Central memory CD8-positive, alpha-beta T cell (primary cell): ENCODE results near the gene ANKRD39.
A peak's percentile ranks its signal among the peaks of the same experiment; 100 is the strongest.
"Not testable (repeated sequence)": the region's sequence is repeated elsewhere in the genome, so short reads cannot be mapped to it uniquely, and the experiment has no call there.

Experiments used
- ATAC-seq: fragments of 150-1000 bp; cut with Tn5 transposase; replicated peaks from 2 replicates; pipeline ENCODE4 v1.10.0; 2022; ENCODE audit warnings: mild to moderate bottlenecking, moderate FRiP score, moderate number of reproducible peaks; ENCODE audit not compliant: poor library complexity, severe bottlenecking; ENCODE audit errors: extremely low read depth
- DNase-seq, 2 donors: peaks; one replicate each; pipeline ENCODE4 v3.0.0; 2021; ENCODE audit warnings: low spot score in 2 of 2
- H3K27ac Mint-ChIP-seq: one replicate; pipeline ENCODE4 v1.8.0; 2022; ENCODE audit warnings: low read depth, mild to moderate bottlenecking, moderate library complexity, mixed read lengths
- H3K27me3 Mint-ChIP-seq: one replicate; pipeline ENCODE4 v1.8.0; 2022; ENCODE audit warnings: mixed read lengths
- H3K36me3 Mint-ChIP-seq: one replicate; pipeline ENCODE4 v1.8.0; 2022; ENCODE audit warnings: mild to moderate bottlenecking, moderate library complexity, mixed read lengths; ENCODE audit not compliant: insufficient read depth
- H3K4me1 Mint-ChIP-seq: one replicate; pipeline ENCODE4 v1.8.0; 2022; ENCODE audit warnings: mixed read lengths
- H3K4me3 Mint-ChIP-seq: one replicate; pipeline ENCODE4 v1.8.0; 2022; ENCODE audit warnings: mild to moderate bottlenecking, moderate library complexity, mixed read lengths
- H3K9me3 Mint-ChIP-seq: one replicate; pipeline ENCODE4 v1.8.0; 2022; ENCODE audit warnings: mixed read lengths

Gene ANKRD39

GRCh38 chr2:96809951-96810782, 47.6 kb downstream of the ANKRD39 start:
- H3K27me3 Mint-ChIP-seq = no peaks in the 10 kb centered on the region
- ATAC-seq = no peak
- no peaks in the 10 kb centered on the region for H3K9me3 Mint-ChIP-seq
- peaks cover 22% of the 10 kb centered on the region for H3K36me3 Mint-ChIP-seq
- no peak overlapping the region for H3K27ac Mint-ChIP-seq
- no peak overlapping the region for H3K4me3 Mint-ChIP-seq
- H3K4me1 Mint-ChIP-seq = peaks cover 44% of the 10 kb centered on the region
- no peak for DNase-seq

- Mint-ChIP-seq H3K36me3 (peaks cover 22% of the 10 kb centered on the region), H3K27me3 (no peaks in the 10 kb centered on the region), H3K9me3 (no peaks in the 10 kb centered on the region), H3K27ac (peak overlapping the region; percentile 100), H3K4me1 (peaks cover 44% of the 10 kb centered on the region), H3K4me3 (no peak overlapping the region)
- no peak for DNase-seq
- ATAC-seq = no peak
These were observed 48.5 kb downstream of the ANKRD39 start for GRCh38 chr2:96809216-96809882.

GRCh38 chr2:96808176-96808837, 49.5 kb downstream of the ANKRD39 start:
- DNase-seq (no peak), ATAC-seq (no peak)
- H3K9me3 Mint-ChIP-seq = no peaks in the 10 kb centered on the region
- H3K36me3 Mint-ChIP-seq = peaks cover 22% of the 10 kb centered on the region
- H3K4me1 Mint-ChIP-seq = peaks cover 44% of the 10 kb centered on the region
- H3K4me3 Mint-ChIP-seq = no peak overlapping the region
- H3K27ac Mint-ChIP-seq = peak overlapping the region; percentile 100
- no peaks in the 10 kb centered on the region for H3K27me3 Mint-ChIP-seq

- DNase-seq = no peak
- peaks cover 33% of the 10 kb centered on the region for H3K4me1 Mint-ChIP-seq
- H3K9me3 Mint-ChIP-seq = no peaks in the 10 kb centered on the region
- peak overlapping the region; percentile 74 for H3K4me3 Mint-ChIP-seq
- peaks cover 21% of the 10 kb centered on the region for H3K36me3 Mint-ChIP-seq
- peak; percentile 5 for ATAC-seq
- H3K27me3 Mint-ChIP-seq = no peaks in the 10 kb centered on the region
- peak overlapping the region; percentile 100 for H3K27ac Mint-ChIP-seq
These were observed 50.7 kb downstream of the ANKRD39 start for GRCh38 chr2:96807127-96807471.

- H3K4me3 Mint-ChIP-seq = peak overlapping the region; percentile 74
- ATAC-seq (peak; percentile 96), DNase-seq (peak; percentile 36 to 70)
- peak overlapping the region; percentile 100 for H3K27ac Mint-ChIP-seq
- H3K27me3 Mint-ChIP-seq = no peaks in the 10 kb centered on the region
- H3K4me1 Mint-ChIP-seq = peaks cover 28% of the 10 kb centered on the region
- H3K9me3 Mint-ChIP-seq = no peaks in the 10 kb centered on the region
- H3K36me3 Mint-ChIP-seq = peaks cover 21% of the 10 kb centered on the region
These were observed 51.2 kb downstream of the ANKRD39 start for GRCh38 chr2:96806468-96807126.

- not testable (repeated sequence) for H3K9me3 Mint-ChIP-seq, H3K27me3 Mint-ChIP-seq, ATAC-seq, DNase-seq
- Mint-ChIP-seq H3K4me1 (peaks cover 23% of the 10 kb centered on the region), H3K27ac (peak overlapping the region; percentile 100), H3K36me3 (peaks cover 21% of the 10 kb centered on the region), H3K4me3 (peak overlapping the region; percentile 74)
These were observed 51.9 kb downstream of the ANKRD39 start for GRCh38 chr2:96805946-96806345.

GRCh38 chr2:96804986-96805385, 52.8 kb downstream of the ANKRD39 start:
- Mint-ChIP-seq H3K4me1 (peaks cover 15% of the 10 kb centered on the region), H3K27ac (no peak overlapping the region), H3K27me3 (no peaks in the 10 kb centered on the region), H3K9me3 (no peaks in the 10 kb centered on the region), H3K4me3 (no peak overlapping the region), H3K36me3 (peaks cover 17% of the 10 kb centered on the region)
- ATAC-seq = no peak
- no peak for DNase-seq

GRCh38 chr2:96802721-96803120, 55.1 kb downstream of the ANKRD39 start:
- Mint-ChIP-seq H3K27me3 (no peaks in the 10 kb centered on the region), H3K4me1 (peaks cover 20% of the 10 kb centered on the region), H3K9me3 (no peaks in the 10 kb centered on the region), H3K36me3 (peaks cover 19% of the 10 kb centered on the region), H3K27ac (no peak overlapping the region), H3K4me3 (no peak overlapping the region)
- ATAC-seq (no peak), DNase-seq (no peak)

GRCh38 chr2:96801786-96802595, 55.8 kb downstream of the ANKRD39 start:
- DNase-seq = no peak
- Mint-ChIP-seq H3K4me3 (no peak overlapping the region), H3K27me3 (no peaks in the 10 kb centered on the region), H3K4me1 (peaks cover 14% of the 10 kb centered on the region), H3K36me3 (peaks cover 14% of the 10 kb centered on the region), H3K27ac (no peak overlapping the region), H3K9me3 (no peaks in the 10 kb centered on the region)
- no peak for ATAC-seq

GRCh38 chr2:96801005-96801785, 56.6 kb downstream of the ANKRD39 start:
- H3K4me1 Mint-ChIP-seq = peaks cover 6% of the 10 kb centered on the region

More at GRCh38 chr2:96801005-96801785, 56.6 kb downstream of the ANKRD39 start:
- Mint-ChIP-seq H3K36me3 (peaks cover 6% of the 10 kb centered on the region), H3K9me3 (no peaks in the 10 kb centered on the region), H3K27ac (no peak overlapping the region), H3K4me3 (no peak overlapping the region), H3K27me3 (no peaks in the 10 kb centered on the region)
- peak; percentile 57 to 64 for DNase-seq
- peak; percentile 69 for ATAC-seq
